Panc1 (cell line): ENCODE results near the gene MSH3.

Experiments used
- SIN3A ChIP-seq: IDR thresholded peaks from 2 replicates; pipeline ENCODE4 v1.6.1; 2012; ENCODE audit warnings: low read depth, mild to moderate bottlenecking, low read length, moderate library complexity, borderline replicate concordance; ENCODE audit not compliant: insufficient read depth
- TF ChIP-seq, protein P1 (sequence below): fragments of 450-650 bp; IDR thresholded peaks from 2 replicates; pipeline ENCODE4 v1.5.1; 2017; ENCODE audit warnings: mild to moderate bottlenecking

- TF ChIP-seq, protein P1, sequence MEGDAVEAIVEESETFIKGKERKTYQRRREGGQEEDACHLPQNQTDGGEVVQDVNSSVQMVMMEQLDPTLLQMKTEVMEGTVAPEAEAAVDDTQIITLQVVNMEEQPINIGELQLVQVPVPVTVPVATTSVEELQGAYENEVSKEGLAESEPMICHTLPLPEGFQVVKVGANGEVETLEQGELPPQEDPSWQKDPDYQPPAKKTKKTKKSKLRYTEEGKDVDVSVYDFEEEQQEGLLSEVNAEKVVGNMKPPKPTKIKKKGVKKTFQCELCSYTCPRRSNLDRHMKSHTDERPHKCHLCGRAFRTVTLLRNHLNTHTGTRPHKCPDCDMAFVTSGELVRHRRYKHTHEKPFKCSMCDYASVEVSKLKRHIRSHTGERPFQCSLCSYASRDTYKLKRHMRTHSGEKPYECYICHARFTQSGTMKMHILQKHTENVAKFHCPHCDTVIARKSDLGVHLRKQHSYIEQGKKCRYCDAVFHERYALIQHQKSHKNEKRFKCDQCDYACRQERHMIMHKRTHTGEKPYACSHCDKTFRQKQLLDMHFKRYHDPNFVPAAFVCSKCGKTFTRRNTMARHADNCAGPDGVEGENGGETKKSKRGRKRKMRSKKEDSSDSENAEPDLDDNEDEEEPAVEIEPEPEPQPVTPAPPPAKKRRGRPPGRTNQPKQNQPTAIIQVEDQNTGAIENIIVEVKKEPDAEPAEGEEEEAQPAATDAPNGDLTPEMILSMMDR, result no peak
- TF ChIP-seq SIN3A, result no peak
These were observed 7.5 kb upstream of the MSH3 start for GRCh38 chr5:80646926-80647325.
